Embryonic facial prominence (tissue), 1 donor: Measurements from ENCODE around the gene DYSF.

ENCODE experiments used
- DNase-seq: peaks from one replicate; pipeline ENCODE4 v3.0.0-alpha.2; 2016; ENCODE audit errors: extremely low spot score

Gene DYSF

DNA sequence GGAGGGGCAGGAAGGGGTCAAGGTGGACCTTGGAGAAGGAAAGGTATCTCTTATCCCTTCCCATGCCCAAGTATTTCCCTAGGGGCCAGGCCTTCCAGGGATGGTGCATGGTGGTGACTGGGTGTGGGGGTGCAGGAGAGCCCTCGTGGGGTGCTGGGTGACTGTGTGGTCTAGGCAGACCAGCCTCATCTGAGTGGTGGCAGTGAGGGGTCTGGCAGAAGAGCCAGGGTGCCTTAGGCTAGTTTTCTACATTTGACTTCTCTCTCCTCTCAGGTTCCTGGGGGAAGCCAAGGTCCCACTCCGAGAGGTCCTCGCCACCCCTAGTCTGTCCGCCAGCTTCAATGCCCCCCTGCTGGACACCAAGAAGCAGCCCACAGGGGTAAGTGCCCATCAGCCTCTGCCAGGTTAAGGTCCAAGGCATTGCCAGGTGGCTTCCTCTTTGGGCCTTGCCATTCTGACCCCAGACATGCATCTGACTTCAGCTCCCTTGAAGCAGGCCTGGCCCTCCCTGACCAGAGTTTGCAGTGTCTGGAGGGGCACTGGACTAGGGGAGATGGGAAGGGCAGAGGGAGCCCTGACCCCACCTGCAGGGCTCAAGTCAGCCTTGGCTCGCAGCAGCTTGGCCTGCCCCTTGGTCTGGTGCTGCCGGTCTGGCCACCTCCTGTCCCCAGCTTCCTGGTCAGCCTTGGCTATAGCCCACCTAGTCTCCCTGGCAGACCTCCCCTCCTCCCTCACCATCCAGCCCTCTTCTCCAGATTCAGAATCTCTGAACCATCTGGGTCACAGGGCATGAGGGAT, 49.8 kb downstream of the DYSF start:
- no peak for DNase-seq

DNA sequence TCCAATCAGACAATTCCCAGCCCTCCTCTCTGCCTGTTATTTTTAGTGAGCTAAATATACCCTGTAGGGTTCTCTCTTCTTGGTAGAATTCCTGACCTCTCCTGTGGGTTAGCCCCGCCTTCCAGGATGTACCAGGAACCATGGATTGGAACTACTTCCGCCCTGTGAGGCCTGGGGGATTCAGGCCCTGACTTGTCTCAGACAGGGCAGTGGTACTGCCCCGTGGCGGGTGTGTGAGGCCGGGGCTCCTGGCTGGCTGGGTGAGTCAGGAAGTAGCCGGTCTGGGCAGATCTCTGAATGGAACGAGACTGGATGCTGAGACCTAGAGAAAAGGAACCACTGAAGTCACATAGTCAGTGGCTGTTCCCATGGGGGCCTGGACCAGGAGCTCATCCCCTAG, 50.5 kb downstream of the DYSF start:
- DNase-seq: no peak

DNA sequence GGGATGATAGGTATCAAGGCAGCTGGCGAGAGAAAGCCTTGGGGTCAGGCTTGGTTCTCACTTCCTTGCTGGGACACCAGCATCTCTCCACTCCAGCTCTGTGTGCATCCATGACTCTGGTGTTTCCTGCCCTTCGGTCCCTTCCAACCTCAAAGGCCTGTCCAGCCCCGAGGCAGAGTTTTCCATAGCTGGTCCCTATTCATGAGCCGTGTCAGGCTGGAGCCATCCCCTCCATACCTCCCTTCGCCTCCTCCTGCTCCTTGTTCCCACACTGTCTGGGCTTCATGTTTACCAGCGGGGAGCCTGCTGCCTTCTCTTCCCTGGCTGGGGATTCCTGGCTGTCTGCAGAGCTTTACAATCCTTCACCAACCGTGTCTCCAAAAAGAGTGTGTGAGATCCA, 51.2 kb downstream of the DYSF start:
- DNase-seq: no peak

DNA sequence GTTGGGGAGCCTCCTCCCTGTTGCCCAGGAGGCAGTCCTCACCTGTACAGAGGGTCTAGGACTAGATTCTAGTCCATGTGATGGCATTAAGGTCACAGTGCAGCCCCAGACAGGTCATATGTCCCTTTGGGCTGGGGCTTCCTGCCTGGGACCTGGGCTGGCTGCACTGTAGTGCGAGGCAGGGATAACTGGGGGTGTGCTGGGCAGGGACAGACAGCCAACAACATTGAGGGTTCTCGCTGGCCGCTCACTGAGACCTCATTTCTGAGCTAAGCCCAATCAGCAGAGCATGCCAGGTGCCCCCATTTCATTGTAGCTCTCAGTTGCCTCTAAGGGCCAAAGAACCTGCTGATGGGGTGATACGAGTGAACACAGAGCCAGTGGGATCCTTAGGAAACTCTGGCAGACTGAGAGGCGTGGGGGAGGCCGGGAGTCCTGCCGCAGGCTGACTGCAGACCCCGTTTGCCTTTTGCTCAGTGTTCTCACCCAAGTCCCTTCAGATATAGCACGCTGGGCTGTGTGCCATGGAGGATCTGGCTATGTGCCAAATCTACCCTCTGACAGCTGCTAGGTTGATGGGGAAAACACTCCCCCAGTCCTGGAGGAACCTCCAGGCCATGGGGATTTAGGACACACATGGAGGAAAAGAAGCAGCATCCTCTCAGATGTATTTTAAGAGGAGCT, 51.9 kb downstream of the DYSF start:
- DNase-seq: no peak

DNA sequence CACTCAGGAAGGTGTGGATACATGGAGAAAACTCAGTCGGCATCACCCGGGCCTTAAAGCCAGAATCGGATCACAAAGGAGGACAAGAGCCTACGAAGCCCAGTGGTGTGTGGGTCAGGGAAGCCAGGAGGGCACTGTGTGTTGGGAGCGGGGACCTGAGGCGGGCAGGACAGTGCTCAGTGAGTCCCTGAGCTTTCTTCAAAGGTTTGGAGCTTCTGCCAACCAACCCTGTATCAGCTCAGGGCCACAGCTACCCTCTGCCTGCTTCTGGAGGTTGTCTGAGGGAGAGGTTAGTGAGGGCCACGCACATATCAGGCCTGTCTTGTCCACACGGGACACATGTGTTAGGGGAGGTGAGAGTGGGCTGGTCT, 52.4 kb downstream of the DYSF start:
- DNase-seq: no peak

DNA sequence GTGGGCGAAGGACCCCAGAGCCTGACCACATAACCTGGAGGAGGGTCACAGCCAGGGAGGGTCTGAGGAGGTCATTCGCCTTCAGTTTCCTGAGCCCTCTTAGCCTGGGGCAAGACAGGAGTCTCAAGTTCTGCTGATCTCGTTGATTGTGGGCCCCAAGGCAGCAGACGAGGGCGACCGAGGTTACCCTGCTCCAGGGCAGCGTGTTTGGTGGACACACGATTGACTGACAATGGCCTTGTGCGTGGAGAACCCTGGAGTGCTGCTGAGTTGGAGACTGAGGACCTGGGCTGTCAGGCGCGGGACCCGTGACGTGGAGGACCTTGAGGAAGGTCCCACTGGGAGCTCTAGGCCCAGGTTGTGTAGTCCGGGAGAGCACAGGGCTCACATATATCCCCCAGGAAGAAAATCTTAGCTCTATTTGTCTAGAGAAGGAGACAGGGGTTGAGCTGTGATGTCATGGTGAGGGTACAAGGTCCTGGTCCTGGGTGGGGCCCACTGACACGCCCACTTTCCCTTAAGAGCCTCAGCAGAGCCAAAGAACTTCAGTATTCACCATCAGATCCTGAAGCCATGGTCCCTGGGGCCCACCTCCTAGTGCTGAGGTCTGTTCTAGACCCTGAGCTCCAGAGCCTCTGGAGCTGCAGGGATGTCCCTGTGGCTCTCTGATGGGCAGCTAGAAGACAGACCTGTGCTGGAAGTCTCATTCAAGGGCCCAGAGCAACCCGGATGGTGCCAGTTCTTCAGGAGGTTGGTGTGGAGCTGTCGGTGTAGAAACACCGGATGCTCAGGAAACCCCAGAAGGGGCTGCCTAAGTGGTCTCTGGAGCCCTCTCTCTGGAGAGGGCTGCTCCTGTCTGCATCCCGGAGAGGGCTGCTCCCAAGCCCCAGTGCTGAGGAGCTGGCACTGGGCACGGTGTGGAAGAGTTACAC, 53.1 kb downstream of the DYSF start:
- DNase-seq: no peak

DNA sequence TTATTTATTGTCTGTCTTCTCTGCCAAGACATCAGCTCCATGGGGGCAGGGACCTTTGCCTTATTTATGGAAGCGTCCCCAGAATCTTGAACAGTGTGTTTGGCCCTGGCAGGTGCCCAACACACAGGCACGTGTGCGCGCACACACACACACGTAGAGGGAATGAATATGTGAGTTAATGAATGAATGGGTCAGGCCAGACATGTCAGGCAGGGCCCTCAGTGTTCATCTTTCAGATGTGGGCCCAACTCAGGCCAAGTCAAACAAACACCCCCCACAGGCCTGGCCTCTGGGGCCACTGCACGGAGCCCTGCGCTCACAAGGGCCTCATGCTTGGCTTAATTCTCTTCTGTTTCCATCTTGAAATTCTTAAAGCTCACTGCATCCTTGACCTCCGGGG, 54.1 kb downstream of the DYSF start:
- no peak for DNase-seq

DNA sequence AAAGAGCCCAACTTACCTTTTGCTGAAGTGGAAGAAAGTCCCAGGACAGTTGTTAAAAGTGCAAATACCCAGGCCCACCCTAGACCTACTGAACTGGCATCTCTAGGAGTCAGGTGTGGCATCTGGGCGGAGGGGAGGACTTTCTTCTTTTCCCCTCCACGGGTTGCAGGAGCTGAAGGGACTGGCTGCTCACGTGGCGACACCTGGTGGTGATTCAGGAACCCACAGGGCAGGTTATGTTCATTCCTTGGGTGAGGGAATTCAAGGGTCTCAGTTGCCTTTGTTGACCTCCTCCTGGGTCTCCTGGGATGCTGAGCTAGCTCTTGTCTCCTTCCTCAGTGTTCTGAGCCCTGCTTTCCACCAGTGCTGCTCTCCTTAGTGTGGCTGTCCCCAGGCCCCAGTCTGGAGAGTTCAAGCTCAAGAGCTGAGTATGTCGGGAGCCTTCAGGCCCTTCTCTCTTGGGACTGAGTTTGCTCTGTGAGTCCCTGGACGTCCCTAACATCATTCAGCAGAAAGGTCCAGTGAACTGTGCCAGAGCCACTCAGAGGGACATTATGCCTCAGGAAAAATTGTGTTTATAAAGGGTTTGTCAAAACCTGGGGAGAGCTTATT, 56.9 kb downstream of the DYSF start:
- peak; percentile 38 for DNase-seq

DNA sequence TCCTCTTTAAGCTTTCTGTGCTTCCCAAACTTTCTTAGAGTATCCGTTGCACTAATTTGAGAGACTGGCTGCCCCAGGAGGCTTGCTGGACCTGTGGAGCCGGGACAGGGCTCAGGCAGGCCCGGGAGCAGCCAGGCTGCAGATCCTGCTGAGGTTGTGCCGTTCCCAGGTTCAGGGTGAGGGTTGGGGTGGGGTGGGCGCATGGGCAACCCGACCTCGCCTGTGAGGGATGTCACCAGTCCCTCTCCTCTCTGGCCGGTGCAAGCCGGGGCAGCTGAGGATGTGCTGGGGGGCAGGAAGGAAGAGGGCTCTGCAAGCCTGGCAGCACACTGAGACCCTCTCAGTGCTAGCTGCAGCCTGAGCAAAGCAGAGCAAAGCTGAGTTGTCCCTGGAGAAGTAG, 57.6 kb downstream of the DYSF start:
- DNase-seq: no peak

DNA sequence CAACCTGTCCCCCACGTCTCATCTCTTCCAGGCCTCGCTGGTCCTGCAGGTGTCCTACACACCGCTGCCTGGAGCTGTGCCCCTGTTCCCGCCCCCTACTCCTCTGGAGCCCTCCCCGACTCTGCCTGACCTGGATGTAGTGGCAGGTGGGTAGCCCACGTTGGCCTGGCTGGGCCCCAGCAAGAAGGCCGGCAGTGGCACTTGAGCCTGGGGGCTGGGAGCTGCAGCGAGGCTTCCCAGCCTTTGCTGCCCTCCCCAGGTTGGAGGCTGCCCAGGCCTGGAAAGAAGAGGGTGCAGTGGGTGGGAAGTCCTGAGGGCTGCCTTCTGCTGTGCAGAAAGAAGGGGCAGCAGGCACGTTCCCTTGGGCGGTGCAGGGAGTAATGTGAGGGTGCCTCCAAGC, 58.4 kb downstream of the DYSF start:
- DNase-seq: no peak

DNA sequence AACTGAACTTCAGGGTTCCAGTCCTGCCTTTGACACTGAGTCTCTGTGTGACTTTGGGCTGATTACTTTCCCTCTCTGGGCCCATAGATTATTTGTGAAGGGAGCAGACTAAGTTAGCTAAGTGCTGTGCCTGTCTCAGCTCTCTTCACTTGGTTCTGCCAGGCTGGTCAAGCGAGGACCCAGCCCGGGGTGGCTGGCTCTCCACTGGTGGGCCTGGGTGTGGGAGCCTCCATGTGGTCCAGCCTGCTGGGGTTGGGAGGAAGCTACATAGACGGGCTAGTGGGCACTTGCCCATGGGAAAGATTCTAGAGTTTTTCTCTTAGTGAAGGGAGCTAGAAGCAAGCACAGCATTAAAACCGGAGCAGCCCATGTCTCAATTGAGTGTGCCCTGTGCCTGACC, 59.0 kb downstream of the DYSF start:
- no peak for DNase-seq

DNA sequence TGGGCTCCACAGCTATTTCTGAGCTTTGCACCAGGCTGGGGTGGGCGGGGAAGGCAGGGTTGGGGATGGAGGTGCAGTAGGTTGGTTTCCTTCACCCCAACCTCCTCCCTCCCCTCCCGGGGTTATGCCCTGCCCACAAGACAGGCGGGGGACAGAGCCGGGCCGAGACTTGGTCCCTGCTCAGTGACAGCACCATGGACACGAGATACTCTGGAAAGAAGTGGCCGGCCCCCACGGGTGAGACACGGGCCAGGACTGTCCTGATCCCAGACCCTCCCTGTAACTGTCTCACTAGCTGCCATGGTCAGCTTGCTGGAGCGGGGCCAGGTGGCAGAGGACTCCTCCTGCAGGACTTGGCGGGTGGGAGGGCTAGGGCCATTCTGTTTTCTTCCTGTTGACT, 59.7 kb downstream of the DYSF start:
- DNase-seq: no peak

DNA sequence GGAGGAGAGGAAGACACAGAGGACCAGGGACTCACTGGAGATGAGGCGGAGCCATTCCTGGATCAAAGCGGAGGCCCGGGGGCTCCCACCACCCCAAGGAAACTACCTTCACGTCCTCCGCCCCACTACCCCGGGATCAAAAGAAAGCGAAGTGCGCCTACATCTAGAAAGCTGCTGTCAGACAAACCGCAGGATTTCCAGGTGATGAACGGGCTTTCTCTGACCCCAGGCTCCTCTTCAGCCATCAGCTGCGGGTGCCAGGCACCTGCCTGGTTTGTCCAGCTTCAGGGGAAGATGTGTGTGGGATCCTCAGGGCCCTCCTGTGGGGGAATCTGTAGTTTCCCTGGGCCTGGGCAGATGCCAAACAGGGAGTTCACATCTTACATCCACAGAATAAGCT, 60.4 kb downstream of the DYSF start:
- no peak for DNase-seq

DNA sequence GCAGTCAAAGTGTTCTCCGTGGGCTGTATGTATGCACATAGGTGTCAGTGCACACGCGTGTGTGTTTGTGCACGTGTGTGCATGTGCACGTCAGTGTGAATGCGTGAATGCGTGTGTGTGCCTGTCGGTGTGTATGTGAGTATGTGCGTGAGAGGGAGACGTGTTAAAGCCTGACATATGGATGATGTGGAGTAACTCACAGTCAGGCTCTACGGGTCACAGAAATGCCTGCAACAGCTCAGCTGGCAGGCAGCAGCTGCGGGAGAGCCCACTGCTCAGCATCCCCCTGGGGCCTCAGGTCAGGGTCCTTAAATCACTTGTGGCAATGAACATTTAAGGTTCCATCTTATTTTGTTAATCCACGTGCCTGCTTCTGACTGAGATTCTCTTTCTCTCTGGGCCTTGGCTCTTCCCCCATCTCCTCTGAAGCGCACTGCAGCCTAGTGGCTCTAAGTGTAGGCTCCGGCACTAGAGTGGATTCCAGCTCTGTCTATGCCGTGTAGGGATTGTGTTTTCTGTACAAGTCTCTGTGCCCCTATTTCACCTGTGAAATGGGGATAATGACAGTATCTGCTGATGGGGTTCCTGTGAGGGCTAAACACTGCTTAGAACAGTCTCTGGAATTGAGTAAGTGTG, 63.0 kb downstream of the DYSF start:
- no peak for DNase-seq

DNA sequence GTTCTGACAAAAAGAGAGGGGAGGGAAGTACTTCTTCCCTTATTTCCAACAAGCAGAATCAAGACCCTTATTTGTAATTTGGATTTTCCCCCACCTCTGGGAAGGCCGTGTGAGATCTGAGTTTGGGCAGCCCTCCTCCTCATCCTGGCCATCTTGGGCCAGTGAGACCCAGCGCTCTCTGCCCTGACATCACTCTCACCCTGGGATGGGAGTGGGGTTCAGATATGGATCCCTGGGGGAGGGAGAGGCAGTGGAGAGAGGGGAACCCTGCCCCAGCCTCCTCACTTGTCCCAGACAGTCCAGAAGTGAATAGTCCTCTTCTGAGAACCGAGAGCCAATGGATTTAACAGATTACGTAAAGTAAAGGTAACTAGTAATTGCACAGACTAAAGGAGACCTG, 64.5 kb downstream of the DYSF start:
- no peak for DNase-seq

DNA sequence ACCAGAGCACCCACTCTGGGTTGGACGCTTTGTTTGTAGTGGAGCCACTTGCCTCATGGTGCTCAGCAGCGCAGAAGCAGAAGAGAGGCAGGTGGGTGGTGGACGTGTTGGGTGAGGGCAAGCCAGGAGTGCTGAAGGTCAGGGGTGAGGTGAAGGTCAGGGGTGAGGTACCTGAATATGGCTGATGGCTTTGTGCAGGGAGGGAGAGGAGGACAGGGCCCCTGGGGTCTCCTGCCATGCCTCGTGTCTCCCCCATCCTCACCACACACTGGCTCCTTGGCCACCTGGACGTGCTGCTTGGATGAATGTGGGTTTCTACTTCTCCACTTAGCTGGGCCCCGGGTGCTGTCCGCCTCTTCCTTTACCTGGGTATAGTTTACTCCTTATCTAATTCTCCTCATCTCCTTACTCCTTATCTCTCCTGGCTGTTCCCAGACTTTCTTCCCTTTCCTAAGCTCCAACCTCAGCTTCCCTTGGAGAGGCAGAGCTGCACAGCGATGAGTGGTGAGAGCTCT, 68.1 kb downstream of the DYSF start:
- DNase-seq: no peak

DNA sequence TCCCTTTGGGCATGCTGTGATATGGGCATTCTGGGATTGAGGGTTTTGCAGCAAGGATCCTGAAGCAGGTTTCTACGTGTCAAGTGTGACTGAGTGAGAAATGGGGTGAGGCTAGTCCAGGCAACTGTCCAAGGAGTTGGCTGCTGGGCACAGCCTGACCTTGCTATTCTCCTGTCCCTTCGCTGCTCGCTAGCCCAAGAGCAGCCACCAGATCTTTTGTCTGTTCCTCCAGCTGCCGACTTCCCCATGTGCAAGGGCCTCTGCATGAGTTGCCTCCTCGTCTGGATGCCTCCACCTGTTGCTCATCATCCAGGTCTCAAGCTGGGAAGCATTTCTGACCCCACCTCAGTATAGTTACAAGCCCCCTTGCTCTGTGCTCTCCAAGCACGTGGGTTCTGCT, 71.1 kb downstream of the DYSF start:
- no peak for DNase-seq

DNA sequence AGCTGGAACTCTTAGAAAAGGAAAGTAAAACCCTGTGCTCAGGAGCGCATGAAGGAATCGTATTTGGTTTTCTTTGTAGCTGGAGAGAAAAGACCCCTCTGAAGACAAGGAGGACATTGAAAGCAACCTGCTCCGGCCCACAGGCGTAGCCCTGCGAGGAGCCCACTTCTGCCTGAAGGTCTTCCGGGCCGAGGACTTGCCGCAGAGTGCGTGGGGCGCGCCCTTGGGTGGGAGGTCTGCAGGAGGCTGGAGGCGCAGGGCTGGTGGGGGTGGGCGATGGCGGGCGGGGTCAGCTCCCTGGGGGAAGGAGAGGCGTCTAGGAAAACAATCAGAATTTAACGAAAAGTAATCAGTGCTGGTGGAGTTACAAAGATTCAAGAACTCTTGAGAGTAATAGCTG, 72.8 kb downstream of the DYSF start:
- no peak for DNase-seq

DNA sequence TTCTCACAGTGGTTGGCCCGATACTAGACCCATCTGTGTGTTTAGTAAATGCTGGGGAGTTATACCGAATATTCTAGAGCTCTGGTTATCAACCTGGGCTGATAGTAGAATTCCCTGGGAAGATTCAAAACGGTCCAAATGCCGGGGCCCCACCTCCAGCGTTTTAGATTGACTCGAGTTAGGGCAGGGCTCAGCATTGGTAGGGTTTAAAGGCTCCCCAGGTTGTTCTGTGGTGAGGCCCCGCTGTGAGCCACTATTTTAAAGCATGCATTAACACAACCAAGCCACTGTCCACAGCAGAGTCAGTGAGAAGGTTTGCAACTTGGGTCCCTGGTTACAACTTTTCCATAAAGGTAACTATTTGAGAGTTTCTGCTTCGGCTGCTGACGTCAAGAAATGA, 73.6 kb downstream of the DYSF start:
- DNase-seq: no peak

DNA sequence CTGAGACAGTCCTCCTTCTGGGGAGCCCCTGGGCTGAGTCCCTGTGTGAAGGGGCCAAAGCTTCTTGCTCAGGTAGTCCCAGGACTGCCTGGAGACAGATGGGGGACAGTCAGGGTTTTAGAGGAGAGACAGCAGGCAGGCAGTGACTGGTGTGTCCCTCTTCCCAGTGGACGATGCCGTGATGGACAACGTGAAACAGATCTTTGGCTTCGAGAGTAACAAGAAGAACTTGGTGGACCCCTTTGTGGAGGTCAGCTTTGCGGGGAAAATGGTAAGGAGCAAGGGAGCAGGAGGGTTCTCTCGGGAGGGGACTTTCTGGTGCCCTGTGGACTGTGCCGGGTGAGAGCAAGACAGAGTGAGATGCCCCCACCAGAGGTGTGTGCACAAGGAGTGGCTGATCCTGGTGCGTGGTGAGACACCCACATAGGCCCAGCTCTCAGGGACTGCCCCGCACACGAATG, 74.8 kb downstream of the DYSF start:
- no peak for DNase-seq

DNA sequence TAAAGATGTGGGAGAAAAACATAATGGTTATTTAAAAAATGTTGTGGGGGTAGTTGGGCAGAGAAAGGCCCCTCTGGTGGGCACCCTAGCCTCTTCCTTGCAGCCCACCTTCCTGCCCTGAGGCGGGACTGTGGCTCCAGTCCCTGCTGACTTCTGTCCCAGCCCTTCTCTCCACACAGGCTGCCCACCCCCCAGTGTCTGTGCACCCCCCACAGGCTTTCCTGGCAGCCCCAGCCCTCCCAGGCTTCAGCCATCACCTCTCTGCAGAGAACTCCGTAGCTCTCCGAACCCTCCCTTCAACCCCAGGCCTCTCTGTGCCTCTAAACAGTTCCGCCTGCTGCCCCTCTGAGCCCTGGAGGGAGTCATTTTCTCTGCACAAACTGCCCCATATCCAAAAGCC, 75.4 kb downstream of the DYSF start:
- no peak for DNase-seq
